PFSK-1 (cell line): ENCODE results near the gene ERC2.

Experiments used
- REST ChIP-seq, 2 experiments: IDR thresholded peaks; 2 replicates each; pipeline versions ENCODE4 v1.6.1 to v1.8.0; 2011 to 2012; ENCODE audit warnings: low read depth in 2 of 2, low read length in 2 of 2, control low read depth in 1 of 2, inconsistent platforms in 1 of 2, mild to moderate bottlenecking in 1 of 2, moderate library complexity in 1 of 2; ENCODE audit not compliant: insufficient read depth in 1 of 2
- SIN3A ChIP-seq: IDR thresholded peaks from 2 replicates; pipeline ENCODE4 v1.6.1; 2012; ENCODE audit warnings: mild to moderate bottlenecking, low read length, moderate library complexity, borderline replicate concordance; ENCODE audit not compliant: insufficient read depth

- TF ChIP-seq SIN3A (no peak), REST (IDR thresholded peaks at IDR 0.05; ENCODE audit: insufficient read depth in 1 of 2, low read depth in 2 of 2, low read length in 2 of 2) (no peak)
Measured at GRCh38 chr3:56197991-56198390, 270.3 kb downstream of the ERC2 start.
